ENCODE measurements around the gene RAB3IL1.

The RAB3IL1 gene

DNA sequence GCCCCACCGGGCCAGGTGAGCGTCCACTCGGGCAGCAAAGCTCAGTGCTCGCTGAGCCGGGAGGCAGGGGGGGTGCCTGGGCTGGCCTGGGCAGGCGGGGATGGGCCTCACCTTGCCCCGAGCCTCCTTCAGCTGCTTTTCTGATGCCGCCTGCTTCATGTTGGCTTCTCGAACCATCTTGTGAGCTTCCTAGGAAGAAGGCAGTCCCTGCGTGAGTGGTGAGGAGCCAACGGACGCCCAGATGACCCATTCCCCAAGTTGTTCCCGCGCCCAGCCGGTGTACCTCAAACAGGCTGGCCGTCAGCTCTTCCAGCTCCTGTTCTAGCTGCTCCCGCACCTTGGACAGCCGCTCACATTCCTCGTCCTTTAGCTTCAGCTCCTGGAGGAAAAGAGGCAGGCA is 10.1 kb downstream of the RAB3IL1 start:
- Histone ChIP-seq H3K27me3 (ENCODE audit: insufficient read depth, low read length, poor library complexity) (no peaks in the 10 kb centered on the region), H3K27ac (ENCODE audit: low read length) (no peak overlapping the region), H3K79me2 (ENCODE audit: insufficient read depth, low read length) (no peaks in the 10 kb centered on the region), H2AFZ (ENCODE audit: low read depth, low read length) (no peak overlapping the region), H3K36me3 (ENCODE audit: insufficient read depth, low read length) (no peaks in the 10 kb centered on the region), H3K4me2 (ENCODE audit: insufficient read depth, low read length) (no peak overlapping the region), H3K4me1 (ENCODE audit: insufficient read depth, low read length) (no peaks in the 10 kb centered on the region), H4K20me1 (ENCODE audit: insufficient read depth, low read length) (0 out of 2 replicates have a peak, but pooled peaks cover 2% of the 10 kb centered on the region), H3K4me3 (ENCODE audit: low read depth in 1 of 2, low read length in 2 of 2) (no peak overlapping the region), H3K9me3 (ENCODE audit: insufficient read depth, low read length, severe bottlenecking) (no peaks in the 10 kb centered on the region), H3K9ac (ENCODE audit: low read depth, low read length) (no peak overlapping the region)
- TF ChIP-seq, protein P1, sequence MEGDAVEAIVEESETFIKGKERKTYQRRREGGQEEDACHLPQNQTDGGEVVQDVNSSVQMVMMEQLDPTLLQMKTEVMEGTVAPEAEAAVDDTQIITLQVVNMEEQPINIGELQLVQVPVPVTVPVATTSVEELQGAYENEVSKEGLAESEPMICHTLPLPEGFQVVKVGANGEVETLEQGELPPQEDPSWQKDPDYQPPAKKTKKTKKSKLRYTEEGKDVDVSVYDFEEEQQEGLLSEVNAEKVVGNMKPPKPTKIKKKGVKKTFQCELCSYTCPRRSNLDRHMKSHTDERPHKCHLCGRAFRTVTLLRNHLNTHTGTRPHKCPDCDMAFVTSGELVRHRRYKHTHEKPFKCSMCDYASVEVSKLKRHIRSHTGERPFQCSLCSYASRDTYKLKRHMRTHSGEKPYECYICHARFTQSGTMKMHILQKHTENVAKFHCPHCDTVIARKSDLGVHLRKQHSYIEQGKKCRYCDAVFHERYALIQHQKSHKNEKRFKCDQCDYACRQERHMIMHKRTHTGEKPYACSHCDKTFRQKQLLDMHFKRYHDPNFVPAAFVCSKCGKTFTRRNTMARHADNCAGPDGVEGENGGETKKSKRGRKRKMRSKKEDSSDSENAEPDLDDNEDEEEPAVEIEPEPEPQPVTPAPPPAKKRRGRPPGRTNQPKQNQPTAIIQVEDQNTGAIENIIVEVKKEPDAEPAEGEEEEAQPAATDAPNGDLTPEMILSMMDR (IDR thresholded peaks at IDR 0.05; ENCODE audit: borderline replicate concordance, extremely low read depth, low read length, poor library complexity, severe bottlenecking): no peak
- TF ChIP-seq EZH2 (IDR thresholded peaks at IDR 0.05; ENCODE audit: borderline replicate concordance, low read depth, low read length, severe bottlenecking): no peak
- DNase-seq: no peak
- ATAC-seq (ENCODE audit: insufficient read depth, low read depth): no peak

DNA sequence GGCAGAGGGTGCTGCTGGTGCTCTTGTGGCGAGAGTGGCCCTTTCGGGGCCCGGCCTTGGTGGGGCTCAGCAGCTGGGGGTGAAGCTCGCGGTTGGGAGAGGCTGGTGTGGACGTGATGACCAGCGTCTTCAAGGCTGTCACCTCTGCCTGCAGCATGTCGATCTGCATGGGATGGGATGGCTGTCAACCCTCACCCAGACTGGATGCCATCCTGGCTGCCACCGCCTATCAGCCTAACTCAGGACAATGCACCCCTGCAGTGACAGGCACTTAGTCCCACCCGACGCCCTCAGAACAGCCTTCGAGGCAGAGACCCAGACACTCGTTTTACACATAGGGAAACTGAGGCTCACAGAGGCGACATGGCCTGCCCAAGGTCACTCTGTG is 10.8 kb downstream of the RAB3IL1 start:
- no peaks in the 10 kb centered on the region for H3K36me3 ChIP-seq (ENCODE audit: insufficient read depth, low read length)
- no peak overlapping the region for H3K4me2 ChIP-seq (ENCODE audit: insufficient read depth, low read length)
- H3K9me3 ChIP-seq (ENCODE audit: insufficient read depth, low read length, severe bottlenecking): no peaks in the 10 kb centered on the region
- H4K20me1 ChIP-seq (ENCODE audit: insufficient read depth, low read length): 0 out of 2 replicates have a peak, but pooled peaks cover 2% of the 10 kb centered on the region
- no peak for ATAC-seq (ENCODE audit: insufficient read depth, low read depth)
- no peak overlapping the region for H3K27ac ChIP-seq (ENCODE audit: low read length)
- no peak overlapping the region for H2AFZ ChIP-seq (ENCODE audit: low read depth, low read length)
- no peaks in the 10 kb centered on the region for H3K79me2 ChIP-seq (ENCODE audit: insufficient read depth, low read length)
- H3K9ac ChIP-seq (ENCODE audit: low read depth, low read length): no peak overlapping the region
- no peak overlapping the region for H3K4me3 ChIP-seq (ENCODE audit: low read depth in 1 of 2, low read length in 2 of 2)
- H3K27me3 ChIP-seq (ENCODE audit: insufficient read depth, low read length, poor library complexity): no peaks in the 10 kb centered on the region
- DNase-seq: no peak
- TF ChIP-seq, protein P1 (IDR thresholded peaks at IDR 0.05; ENCODE audit: borderline replicate concordance, extremely low read depth, low read length, poor library complexity, severe bottlenecking): no peak
- TF ChIP-seq EZH2 (IDR thresholded peaks at IDR 0.05; ENCODE audit: borderline replicate concordance, low read depth, low read length, severe bottlenecking): no peak
- no peaks in the 10 kb centered on the region for H3K4me1 ChIP-seq (ENCODE audit: insufficient read depth, low read length)

DNA sequence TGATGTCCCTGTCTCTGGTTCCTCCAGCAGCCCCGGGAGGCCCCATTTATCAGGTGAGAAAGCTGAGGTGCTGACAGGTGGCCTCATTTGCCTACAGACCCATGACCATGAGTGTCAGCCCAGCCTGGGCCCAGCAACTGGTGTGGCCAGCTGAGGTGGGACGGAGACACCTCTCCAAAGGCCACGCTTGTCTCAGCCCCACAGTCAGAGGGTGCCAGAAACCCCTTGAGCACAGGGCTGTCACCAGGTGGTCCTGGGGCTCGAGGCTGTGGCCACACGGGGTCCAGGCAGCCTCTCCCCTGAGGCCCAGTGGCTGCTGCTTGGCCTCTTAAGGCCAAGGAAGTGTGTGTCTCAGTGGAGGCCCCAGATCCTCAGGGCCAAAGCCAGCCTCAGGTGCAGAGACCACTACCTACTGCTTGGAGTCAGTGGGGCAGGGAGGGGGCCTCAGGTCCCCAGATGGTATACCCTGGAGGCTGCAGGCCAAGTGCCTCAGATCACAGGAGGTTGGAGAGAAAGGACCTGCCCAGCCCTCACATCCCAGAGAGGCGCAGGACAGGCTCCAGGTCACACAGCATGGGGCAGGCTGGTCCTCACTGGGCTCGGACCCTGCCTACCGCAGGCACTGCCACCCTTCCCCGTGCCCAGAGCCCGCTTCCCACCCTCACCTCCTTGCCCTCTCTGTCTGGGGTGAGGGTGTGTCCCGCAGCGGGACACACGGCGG is 11.4 kb downstream of the RAB3IL1 start:
- Histone ChIP-seq H4K20me1 (ENCODE audit: insufficient read depth, low read length) (0 out of 2 replicates have a peak, but pooled peaks cover 2% of the 10 kb centered on the region), H3K4me3 (ENCODE audit: low read depth in 1 of 2, low read length in 2 of 2) (no peak overlapping the region), H3K27ac (ENCODE audit: low read length) (no peak overlapping the region), H3K27me3 (ENCODE audit: insufficient read depth, low read length, poor library complexity) (no peaks in the 10 kb centered on the region), H3K4me2 (ENCODE audit: insufficient read depth, low read length) (no peak overlapping the region), H2AFZ (ENCODE audit: low read depth, low read length) (no peak overlapping the region), H3K36me3 (ENCODE audit: insufficient read depth, low read length) (no peaks in the 10 kb centered on the region), H3K79me2 (ENCODE audit: insufficient read depth, low read length) (no peaks in the 10 kb centered on the region), H3K4me1 (ENCODE audit: insufficient read depth, low read length) (no peaks in the 10 kb centered on the region), H3K9ac (ENCODE audit: low read depth, low read length) (no peak overlapping the region), H3K9me3 (ENCODE audit: insufficient read depth, low read length, severe bottlenecking) (no peaks in the 10 kb centered on the region)
- DNase-seq: no peak
- TF ChIP-seq EZH2 (IDR thresholded peaks at IDR 0.05; ENCODE audit: borderline replicate concordance, low read depth, low read length, severe bottlenecking): no peak
- TF ChIP-seq, protein P1 (IDR thresholded peaks at IDR 0.05; ENCODE audit: borderline replicate concordance, extremely low read depth, low read length, poor library complexity, severe bottlenecking): no peak
- no peak for ATAC-seq (ENCODE audit: insufficient read depth, low read depth)
